Measurements from ENCODE around the gene GPX1. TPM values are rescaled to one million over a fixed set of nuclear protein-coding genes. Genes with fewer than 3 reads are reported as not detected.

GPX1 gene
- total RNA-seq, 1 donor from 2014 or later = 70.8 TPM

DNA sequence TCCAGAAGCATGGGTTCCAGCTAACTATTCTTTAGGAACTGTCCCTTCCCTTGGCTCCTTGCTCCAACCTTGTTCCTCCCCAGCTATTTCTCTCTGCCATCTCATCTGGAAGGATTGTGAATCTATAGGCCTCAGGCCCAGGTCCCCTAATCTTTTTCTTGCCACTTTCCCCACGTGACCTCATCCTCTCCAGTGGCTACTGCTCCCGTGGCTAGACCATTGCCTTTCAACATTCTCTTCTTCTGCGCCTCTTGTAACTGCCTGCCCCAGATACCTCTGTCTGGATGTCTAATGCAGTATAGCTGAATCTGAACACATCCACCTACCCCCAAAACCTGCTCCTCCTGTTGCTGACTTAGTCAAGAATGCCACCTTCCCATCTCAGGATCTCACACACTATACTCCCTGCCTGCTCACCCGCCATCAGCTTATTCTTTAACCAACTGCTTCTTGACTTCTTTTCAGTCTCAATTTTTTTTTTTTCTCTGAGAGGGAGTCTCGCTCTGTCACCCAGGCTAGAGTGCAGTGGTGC, 5.2 kb downstream of the GPX1 start:
- Histone ChIP-seq H3K79me2 (ENCODE audit: low read depth) (peaks cover 11% of the 10 kb centered on the region), H3K27ac (no peak overlapping the region), H3K27me3 (no peaks in the 10 kb centered on the region), H2AFZ (replicated peaks) (no peak overlapping the region), H3K4me1 (peaks cover 4% of the 10 kb centered on the region), H3K36me3 (no peaks in the 10 kb centered on the region), H3K4me2 (no peak overlapping the region), H3F3A (ENCODE audit: low read depth) (peaks cover 5% of the 10 kb centered on the region), H3K9me3 (ENCODE audit: low read depth) (no peaks in the 10 kb centered on the region), H3K4me3 (no peak overlapping the region), H3K9ac (no peak overlapping the region), H4K20me1 (ENCODE audit: low read depth) (no peaks in the 10 kb centered on the region)
- H3K4me3 Mint-ChIP-seq = no peak overlapping the region
- no peaks in the 10 kb centered on the region for H3K9me3 Mint-ChIP-seq
- peaks cover 12% of the 10 kb centered on the region for H3K36me3 Mint-ChIP-seq
- DNase-seq (ENCODE audit: low spot score) = no peak
- H3K4me1 Mint-ChIP-seq = peaks cover 13% of the 10 kb centered on the region
- no peak for TF ChIP-seq EZH2phosphoT487 (IDR thresholded peaks at IDR 0.05)
- TF ChIP-seq, protein P1, sequence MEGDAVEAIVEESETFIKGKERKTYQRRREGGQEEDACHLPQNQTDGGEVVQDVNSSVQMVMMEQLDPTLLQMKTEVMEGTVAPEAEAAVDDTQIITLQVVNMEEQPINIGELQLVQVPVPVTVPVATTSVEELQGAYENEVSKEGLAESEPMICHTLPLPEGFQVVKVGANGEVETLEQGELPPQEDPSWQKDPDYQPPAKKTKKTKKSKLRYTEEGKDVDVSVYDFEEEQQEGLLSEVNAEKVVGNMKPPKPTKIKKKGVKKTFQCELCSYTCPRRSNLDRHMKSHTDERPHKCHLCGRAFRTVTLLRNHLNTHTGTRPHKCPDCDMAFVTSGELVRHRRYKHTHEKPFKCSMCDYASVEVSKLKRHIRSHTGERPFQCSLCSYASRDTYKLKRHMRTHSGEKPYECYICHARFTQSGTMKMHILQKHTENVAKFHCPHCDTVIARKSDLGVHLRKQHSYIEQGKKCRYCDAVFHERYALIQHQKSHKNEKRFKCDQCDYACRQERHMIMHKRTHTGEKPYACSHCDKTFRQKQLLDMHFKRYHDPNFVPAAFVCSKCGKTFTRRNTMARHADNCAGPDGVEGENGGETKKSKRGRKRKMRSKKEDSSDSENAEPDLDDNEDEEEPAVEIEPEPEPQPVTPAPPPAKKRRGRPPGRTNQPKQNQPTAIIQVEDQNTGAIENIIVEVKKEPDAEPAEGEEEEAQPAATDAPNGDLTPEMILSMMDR (IDR thresholded peaks at IDR 0.05) = no peak
- TF ChIP-seq EZH2 (IDR thresholded peaks at IDR 0.05) = no peak
- H3K27ac Mint-ChIP-seq = no peak overlapping the region
- peaks cover 7% of the 10 kb centered on the region for H3K27me3 Mint-ChIP-seq (ENCODE audit: insufficient read depth, low read depth)

GRCh38 chr3:49352281-49352680, 5.9 kb downstream of the GPX1 start:
- Histone ChIP-seq H3K4me2 (no peak overlapping the region), H3K9me3 (ENCODE audit: low read depth) (no peaks in the 10 kb centered on the region), H3K9ac (no peak overlapping the region), H2AFZ (replicated peaks) (no peak overlapping the region), H3K27me3 (no peaks in the 10 kb centered on the region), H3K36me3 (no peaks in the 10 kb centered on the region), H3K4me1 (peaks cover 4% of the 10 kb centered on the region), H4K20me1 (ENCODE audit: low read depth) (no peaks in the 10 kb centered on the region), H3F3A (ENCODE audit: low read depth) (peaks cover under 1% of the 10 kb centered on the region), H3K27ac (no peak overlapping the region), H3K4me3 (no peak overlapping the region), H3K79me2 (ENCODE audit: low read depth) (peaks cover 4% of the 10 kb centered on the region)
- DNase-seq (ENCODE audit: low spot score) = no peak
- Mint-ChIP-seq H3K27ac (peak overlapping the region; percentile 24), H3K4me1 (peaks cover 10% of the 10 kb centered on the region), H3K36me3 (peaks cover 9% of the 10 kb centered on the region), H3K27me3 (ENCODE audit: insufficient read depth, low read depth) (peaks cover 7% of the 10 kb centered on the region), H3K4me3 (no peak overlapping the region), H3K9me3 (no peaks in the 10 kb centered on the region)
- TF ChIP-seq EZH2phosphoT487 (IDR thresholded peaks at IDR 0.05) = no peak
- no peak for TF ChIP-seq EZH2 (IDR thresholded peaks at IDR 0.05)
- TF ChIP-seq, protein P1 (IDR thresholded peaks at IDR 0.05) = no peak

DNA sequence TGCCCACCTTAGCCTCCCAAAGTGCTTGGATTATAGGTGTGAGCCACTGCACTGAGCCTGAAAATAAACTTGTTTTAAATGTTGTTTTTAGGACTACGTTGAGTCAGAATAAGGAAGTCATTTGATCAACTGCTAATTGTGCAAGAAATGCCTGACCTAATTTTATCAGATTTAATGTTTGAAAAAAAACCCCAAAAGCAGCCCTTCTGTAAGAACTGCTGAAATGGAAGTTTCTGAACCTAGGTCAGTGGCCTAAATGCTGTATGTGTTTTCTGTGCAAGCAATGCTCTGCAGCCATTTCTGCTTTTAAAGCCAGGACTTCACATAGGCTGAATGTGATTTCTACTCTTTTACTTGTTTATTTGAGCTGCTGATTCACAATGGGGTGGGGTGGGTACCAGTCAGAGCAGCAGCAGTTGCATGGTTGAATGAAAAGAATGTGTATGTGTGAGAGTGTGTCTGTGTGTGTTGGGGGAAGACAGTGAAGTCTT, 6.6 kb downstream of the GPX1 start:
- Histone ChIP-seq H3F3A (ENCODE audit: low read depth) (no peaks in the 10 kb centered on the region), H3K27ac (no peak overlapping the region), H3K36me3 (no peaks in the 10 kb centered on the region), H4K20me1 (ENCODE audit: low read depth) (no peaks in the 10 kb centered on the region), H3K9ac (peak overlapping the region; percentile 0), H3K4me2 (no peak overlapping the region), H3K4me1 (no peaks in the 10 kb centered on the region), H3K79me2 (ENCODE audit: low read depth) (no peaks in the 10 kb centered on the region), H2AFZ (replicated peaks) (peak overlapping the region; percentile 50), H3K9me3 (ENCODE audit: low read depth) (no peaks in the 10 kb centered on the region), H3K4me3 (no peak overlapping the region), H3K27me3 (no peaks in the 10 kb centered on the region)
- Mint-ChIP-seq H3K36me3 (peaks cover 8% of the 10 kb centered on the region), H3K4me1 (peaks cover 9% of the 10 kb centered on the region), H3K9me3 (no peaks in the 10 kb centered on the region), H3K27ac (no peak overlapping the region), H3K27me3 (ENCODE audit: insufficient read depth, low read depth) (peaks cover 7% of the 10 kb centered on the region), H3K4me3 (no peak overlapping the region)
- TF ChIP-seq EZH2 (IDR thresholded peaks at IDR 0.05) (no peak), EZH2phosphoT487 (IDR thresholded peaks at IDR 0.05) (no peak)
- TF ChIP-seq, protein P1 (IDR thresholded peaks at IDR 0.05) = no peak
- DNase-seq (ENCODE audit: low spot score) = no peak
